SK-N-MC (cell line): ENCODE data around the gene FAM107B.

ENCODE experiments used
- EZH2 ChIP-seq: fragments of 200-600 bp; sonication (generic); IDR thresholded peaks from one replicate; pipeline ENCODE4 v1.6.1; 2017; ENCODE audit warnings: antibody characterized with exemption
- POLR2AphosphoS5 ChIP-seq: IDR thresholded peaks from 2 replicates; pipeline ENCODE4 v1.6.1; 2012; ENCODE audit warnings: mild to moderate bottlenecking, low read depth, low read length, borderline replicate concordance

DNA sequence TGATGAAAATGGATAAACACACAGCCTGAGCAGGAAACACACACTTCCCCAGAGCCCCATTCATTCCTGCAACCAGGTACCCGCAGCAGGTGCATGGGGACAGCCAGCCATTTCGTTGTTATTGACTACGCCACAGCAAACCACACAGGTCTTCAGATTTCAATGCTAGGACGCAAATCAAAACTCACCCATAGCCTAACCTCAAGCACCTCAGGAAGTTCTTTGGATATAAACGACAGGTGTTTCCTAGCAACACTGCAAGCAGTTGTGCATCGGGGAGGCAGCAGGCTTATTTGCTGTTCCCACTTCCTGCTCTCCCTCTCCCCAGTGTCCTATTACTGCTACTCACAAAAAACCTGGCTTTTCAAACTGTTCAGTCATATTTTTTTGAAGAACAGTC lies 267.5 kb downstream of the FAM107B start:
- TF ChIP-seq POLR2AphosphoS5, result no peak
- no peak for TF ChIP-seq EZH2
